HG03108 (cell line): ENCODE results near the gene GRAP.

Source experiments
- ATAC-seq: cut with Tn5 transposase; IDR thresholded peaks from one replicate; pipeline ENCODE4 v1.9.1; 2021; ENCODE audit warnings: moderate library complexity; ENCODE audit not compliant: unreplicated experiment

GRAP gene

GRCh38 chr17:18986541-18987229 lies 60.1 kb downstream of the GRAP start:
- ATAC-seq, result no peak

GRCh38 chr17:18985475-18985874 lies 61.3 kb downstream of the GRAP start:
- ATAC-seq, result no peak

- ATAC-seq, result no peak
Measured at GRCh38 chr17:18984273-18985114, 62.3 kb downstream of the GRAP start.

- ATAC-seq, result no peak
Measured at GRCh38 chr17:18981642-18982424, 64.9 kb downstream of the GRAP start.

GRCh38 chr17:18981335-18981641 lies 65.5 kb downstream of the GRAP start:
- no peak for ATAC-seq

GRCh38 chr17:18980682-18981334 lies 65.9 kb downstream of the GRAP start:
- no peak for ATAC-seq

GRCh38 chr17:18978655-18979054 lies 68.1 kb downstream of the GRAP start:
- ATAC-seq, result no peak

- ATAC-seq, result no peak
Measured at GRCh38 chr17:18978050-18978449, 68.7 kb downstream of the GRAP start.

- ATAC-seq, result no peak
Measured at GRCh38 chr17:18977646-18978045, 69.1 kb downstream of the GRAP start.

- ATAC-seq, result no peak
Measured at GRCh38 chr17:18977021-18977420, 69.7 kb downstream of the GRAP start.

- no peak for ATAC-seq
Measured at GRCh38 chr17:18976201-18976600, 70.6 kb downstream of the GRAP start.

- no peak for ATAC-seq
Measured at GRCh38 chr17:18975597-18975996, 71.2 kb downstream of the GRAP start.

- no peak for ATAC-seq
Measured at GRCh38 chr17:18974407-18975149, 72.2 kb downstream of the GRAP start.

- ATAC-seq, result no peak
Measured at GRCh38 chr17:18971801-18972200, 75.0 kb downstream of the GRAP start.
